GM23338 (cell line): Measurements from ENCODE around the gene CD2. TPM values are rescaled to one million over a fixed set of nuclear protein-coding genes. Genes with fewer than 3 reads are reported as not detected.

Source experiments
- ATAC-seq: fragments of 200-7000 bp; cut with Tn5 transposase; 3 replicates; pipeline ENCODE4 v1.9.1; 2020
- DNase-seq: peaks from one replicate; pipeline ENCODE4 v3.0.0-alpha.2; 2015; ENCODE audit warnings: low spot score
- H2AFZ ChIP-seq: fragments of 200-600 bp; sonication (generic); 2 replicates; pipeline ENCODE4 v1.8.0; 2016; ENCODE audit warnings: antibody characterized with exemption, mild to moderate bottlenecking, moderate library complexity
- H3F3A ChIP-seq: fragments of 200-600 bp; sonication (generic); replicated peaks from 2 replicates; pipeline ENCODE4 v1.8.0; 2017; ENCODE audit warnings: antibody characterized with exemption, mixed run types, low read depth
- H3K27ac ChIP-seq: fragments of 200-600 bp; sonication (generic); 2 replicates; pipeline ENCODE4 v1.6.1; 2016; ENCODE audit warnings: low read depth
- H3K27me3 ChIP-seq: fragments of 200-600 bp; sonication (generic); 2 replicates; pipeline ENCODE4 v1.8.0; 2016; ENCODE audit warnings: mild to moderate bottlenecking, mixed run types, moderate library complexity; ENCODE audit not compliant: insufficient read depth
- H3K36me3 ChIP-seq: fragments of 200-600 bp; sonication (generic); 2 replicates; pipeline ENCODE4 v1.8.0; 2016; ENCODE audit warnings: mild to moderate bottlenecking; ENCODE audit not compliant: insufficient read depth
- H3K4me1 ChIP-seq: fragments of 200-600 bp; sonication (generic); 2 replicates; pipeline ENCODE4 v1.8.0; 2016; ENCODE audit warnings: mild to moderate bottlenecking, moderate library complexity; ENCODE audit not compliant: insufficient read depth
- H3K4me2 ChIP-seq: fragments of 200-600 bp; sonication (generic); 2 replicates; pipeline ENCODE4 v1.7.1; 2017; ENCODE audit warnings: mixed run types
- H3K4me3 ChIP-seq: fragments of 200-600 bp; sonication (generic); 2 replicates; pipeline ENCODE4 v1.6.1; 2016; ENCODE audit warnings: mixed run types
- H3K79me2 ChIP-seq: fragments of 200-600 bp; sonication (generic); replicated peaks from 2 replicates; pipeline ENCODE4 v1.8.0; 2017; ENCODE audit warnings: mild to moderate bottlenecking; ENCODE audit not compliant: insufficient read depth
- H3K9me2 ChIP-seq: fragments of 200-600 bp; sonication (generic); 2 replicates; pipeline ENCODE4 v1.8.0; 2017; ENCODE audit not compliant: insufficient read depth
- H4K20me1 ChIP-seq: fragments of 200-600 bp; sonication (generic); replicated peaks from 2 replicates; pipeline ENCODE4 v1.8.0; 2017; ENCODE audit warnings: mild to moderate bottlenecking; ENCODE audit not compliant: insufficient read depth
- H3K27ac Mint-ChIP-seq: 2 replicates; pipeline ENCODE4 v1.8.0; 2020; ENCODE audit warnings: inconsistent platforms, mild to moderate bottlenecking, moderate library complexity, mixed read lengths
- H3K27me3 Mint-ChIP-seq: 3 replicates; pipeline ENCODE4 v1.8.0; 2022; ENCODE audit warnings: low read depth, mild to moderate bottlenecking, moderate library complexity, mixed read lengths, inconsistent platforms; ENCODE audit not compliant: insufficient read depth, poor library complexity
- H3K36me3 Mint-ChIP-seq: 3 replicates; pipeline ENCODE4 v1.8.0; 2021; ENCODE audit warnings: low read depth, mild to moderate bottlenecking, inconsistent platforms, moderate library complexity, mixed read lengths
- H3K4me1 Mint-ChIP-seq: 3 replicates; pipeline ENCODE4 v1.8.0; 2020; ENCODE audit warnings: mild to moderate bottlenecking, inconsistent platforms, mixed read lengths
- H3K4me3 Mint-ChIP-seq: 3 replicates; pipeline ENCODE4 v1.8.0; 2021; ENCODE audit warnings: moderate library complexity, mild to moderate bottlenecking, inconsistent platforms, mixed read lengths
- H3K9me3 Mint-ChIP-seq: 3 replicates; pipeline ENCODE4 v1.8.0; 2020; ENCODE audit warnings: moderate library complexity, mild to moderate bottlenecking, inconsistent platforms, mixed read lengths
- CREB1 ChIP-seq: fragments of 250-450 bp; sonication (Bioruptor Pico); IDR thresholded peaks from 2 replicates; pipeline ENCODE4 v1.5.0; 2020; ENCODE audit warnings: low read depth, mild to moderate bottlenecking, moderate library complexity
- CTCF ChIP-seq, 2 experiments: fragments of 200-600 bp in 1 of 2; sonication (generic) in 1 of 2; conservative IDR thresholded peaks; 2 replicates each; pipeline versions ENCODE4 v1.5.1 to v1.6.1; 2016 to 2017; ENCODE audit warnings: antibody characterized with exemption in 2 of 2, low read depth in 2 of 2, mild to moderate bottlenecking in 2 of 2, moderate library complexity in 1 of 2
- ETS1 ChIP-seq: IDR thresholded peaks from 2 replicates; pipeline ENCODE4 v1.6.1; 2016; ENCODE audit warnings: antibody characterized with exemption
- EZH2 ChIP-seq: fragments of 200-600 bp; sonication (generic); IDR thresholded peaks from one replicate; pipeline ENCODE4 v1.8.0; 2017; ENCODE audit warnings: antibody characterized with exemption, mild to moderate bottlenecking, low read depth; ENCODE audit not compliant: unreplicated experiment
- EZH2phosphoT487 ChIP-seq: fragments of 200-600 bp; sonication (generic); IDR thresholded peaks from one replicate; pipeline ENCODE4 v1.8.1; 2018; ENCODE audit warnings: antibody characterized with exemption; ENCODE audit not compliant: unreplicated experiment
- JUNB ChIP-seq: IDR thresholded peaks from one replicate; pipeline ENCODE4 v1.6.1; 2016; ENCODE audit warnings: antibody characterized with exemption; ENCODE audit not compliant: unreplicated experiment
- NANOG ChIP-seq: IDR thresholded peaks from 2 replicates; pipeline ENCODE4 v1.6.1; 2016; ENCODE audit warnings: antibody characterized with exemption, borderline replicate concordance
- POLR2AphosphoS5 ChIP-seq: IDR thresholded peaks from 2 replicates; pipeline ENCODE4 v1.6.1; 2016; ENCODE audit warnings: antibody characterized with exemption, low read depth
- STAT1 ChIP-seq: IDR thresholded peaks from one replicate; pipeline ENCODE4 v1.6.1; 2016; ENCODE audit warnings: antibody characterized with exemption; ENCODE audit not compliant: unreplicated experiment
- ZNF331 ChIP-seq: fragments of 250-450 bp; sonication (Bioruptor Pico); IDR thresholded peaks from 2 replicates; pipeline ENCODE4 v1.5.0; 2020; ENCODE audit warnings: low read depth, mild to moderate bottlenecking, moderate library complexity
- ZNF462 ChIP-seq: fragments of 250-450 bp; sonication (Bioruptor Pico); IDR thresholded peaks from 2 replicates; pipeline ENCODE4 v1.5.0; 2020; ENCODE audit warnings: mild to moderate bottlenecking, moderate library complexity
- polyA plus RNA-seq: library from polyadenylated mRNA; unstranded; fragments of >200 nt; fragmentation: Nextera tagmentation; extraction: Ambion mirVana; gene quantifications from 2 replicates; pipeline ENCODE4 v1.2.1, GENCODE V29; 2016
- total RNA-seq: library from RNA; depleted of rRNA; stranded (reverse); fragments of >200 nt; shearing (Covaris generic); gene quantifications from 2 replicates; pipeline ENCODE4 v1.2.3, GENCODE V29; 2014

Gene CD2
- total and polyA plus RNA-seq, 2 experiments from 2014 or later = not detected

- no peaks in the 10 kb centered on the region for H3K9me2 ChIP-seq
- H3K4me2 ChIP-seq = no peak overlapping the region
- Mint-ChIP-seq H3K4me1 (no peaks in the 10 kb centered on the region; the same call in 2 of the 3 replicates), H3K4me3 (no peak overlapping the region), H3K36me3 (peaks cover 6% of the 10 kb centered on the region), H3K27ac (no peak overlapping the region), H3K27me3 (peaks cover 10% of the 10 kb centered on the region), H3K9me3 (peaks cover 23% of the 10 kb centered on the region)
- H4K20me1 ChIP-seq = no peaks in the 10 kb centered on the region
- ATAC-seq = no peak
- no peak for DNase-seq
- H3K27me3 ChIP-seq = no peaks in the 10 kb centered on the region
- no peak for TF ChIP-seq CREB1
- TF ChIP-seq EZH2 = no peak
- no peak for TF ChIP-seq ZNF462 (CRISPR knock-in tag)
- no peak for TF ChIP-seq STAT1
- TF ChIP-seq EZH2phosphoT487 = no peak
- no peak for TF ChIP-seq ZNF331
- no peak for TF ChIP-seq JUNB
- TF ChIP-seq NANOG = no peak
- no peak for TF ChIP-seq POLR2AphosphoS5
- no peak for TF ChIP-seq ETS1
- TF ChIP-seq CTCF (conservative IDR thresholded peaks at IDR 0.05; ENCODE audit: low read depth in 2 of 2) = no peak
- no peak overlapping the region for H3K27ac ChIP-seq
- H3K36me3 ChIP-seq = 0 out of 2 replicates have a peak, but pooled peaks cover under 1% of the 10 kb centered on the region
- H3K79me2 ChIP-seq = no peaks in the 10 kb centered on the region
- H2AFZ ChIP-seq = peak overlapping the region; percentile 74; the same call in 1 of the 2 replicates
- no peaks in the 10 kb centered on the region for H3K4me1 ChIP-seq
- H3K4me3 ChIP-seq = no peak overlapping the region
- H3F3A ChIP-seq = no peaks in the 10 kb centered on the region
These were observed 16.3 kb upstream of the CD2 start for GRCh38 chr1:116737855-116738321.
